ENCODE measurements around the gene KDM4C. TPM values are rescaled to one million over a fixed set of nuclear protein-coding genes. Genes with fewer than 3 reads are reported as not detected.

Gene KDM4C
- total and polyA plus RNA-seq, 2 of the 8 experiments (the other 6 are each of a cell fraction or from before 2014, with no cell fraction given) = 13.0 to 26.1 TPM

GRCh38 chr9:6758498-6759184, 868 bp downstream of the KDM4C start:
- Histone ChIP-seq H3K4ac (replicated peaks; ENCODE audit: insufficient read length, low read depth, low read length) (no peak overlapping the region), H3K56ac (replicated peaks; ENCODE audit: insufficient read length, low read depth, low read length) (peak overlapping the region; percentile 21), H4K8ac (ENCODE audit: extremely low read depth, insufficient read depth, low read length) (no peak overlapping the region), H3K18ac (ENCODE audit: extremely low read depth, low read length) (peak overlapping the region; percentile 90; the same call in 1 of the 2 replicates), H3K23ac (ENCODE audit: insufficient read length) (no peak overlapping the region), H3K4me2 (ENCODE audit: insufficient read depth in 1 of 2, low read depth in 2 of 2, low read length in 2 of 2) (peak overlapping the region; percentile 94 to 99), H4K91ac (replicated peaks; ENCODE audit: insufficient read length, low read length) (peak overlapping the region; percentile 80), H3K14ac (ENCODE audit: insufficient read length) (no peak overlapping the region), H3K4me1 (replicated peaks in 1 of 4; ENCODE audit: control insufficient read depth in 3 of 4, insufficient read depth in 4 of 4, low read length in 3 of 4) (peaks cover 2 to 6% (median 4%) of the 10 kb centered on the region in 4 experiments; a peak in 5 of 7 replicates), H3K27me3 (replicated peaks in 1 of 4; ENCODE audit: control insufficient read depth in 3 of 4, extremely low read depth in 1 of 4, insufficient read depth in 3 of 4, low read length in 3 of 4) (no peaks in the 10 kb centered on the region), H3K9ac (replicated peaks in 1 of 4; ENCODE audit: extremely low read depth in 1 of 4, low read depth in 3 of 4, low read length in 3 of 4) (peak overlapping the region in 2 of 4 experiments; percentile 8 to 42; a peak in 2 of 7 replicates), H2BK20ac (ENCODE audit: low read length) (no peak overlapping the region), H3K9me3 (ENCODE audit: insufficient read depth in 2 of 2, low read depth in 1 of 2, low read length in 1 of 2) (no peaks in the 10 kb centered on the region), H4K5ac (ENCODE audit: insufficient read length, low read depth, low read length) (peak overlapping the region; percentile 44), H2BK5ac (ENCODE audit: low read depth, low read length) (peak overlapping the region; percentile 52; the same call in 1 of the 2 replicates), H3K36me3 (ENCODE audit: control insufficient read depth in 2 of 4, insufficient read depth in 4 of 4, low read length in 3 of 4) (no peaks in the 10 kb centered on the region), H2AFZ (ENCODE audit: low read length) (no peak overlapping the region), H4K20me1 (replicated peaks in 1 of 2; ENCODE audit: control insufficient read depth in 1 of 2, insufficient read depth in 2 of 2, low read length in 2 of 2) (no peaks in the 10 kb centered on the region), H2AK5ac (ENCODE audit: low read depth, low read length) (no peak overlapping the region), H3K4me3 (ENCODE audit: extremely low read depth in 1 of 4, insufficient read depth in 2 of 4, low read depth in 3 of 4, low read length in 4 of 4) (peak overlapping the region; percentile 71 to 91 (median 82)), H3K27ac (ENCODE audit: low read depth, low read length) (0 out of 2 replicates have a peak overlapping the region, but pooled peaks have one; percentile 11), H3K23me2 (ENCODE audit: low read depth, low read length) (peaks cover 11% of the 10 kb centered on the region), H2BK120ac (replicated peaks; ENCODE audit: low read depth, low read length) (no peak overlapping the region), H3K79me2 (ENCODE audit: control insufficient read depth in 1 of 2, insufficient read depth in 2 of 2, low read length in 2 of 2) (peaks cover 10 to 44% of the 10 kb centered on the region in 2 experiments), H2BK15ac (ENCODE audit: low read length) (no peak overlapping the region), H2BK12ac (ENCODE audit: low read depth, low read length) (no peak overlapping the region; the same call in 1 of the 2 replicates), H3K79me1 (ENCODE audit: low read depth, low read length) (peaks cover 6% of the 10 kb centered on the region)
- DNase-seq (ENCODE audit: low read depth in 1 of 2, low spot score in 2 of 2) = peak in 1 of 2 experiments; percentile 77
- ChIA-PET CTCF (ENCODE audit: partially characterized antibody) (interaction anchor here (0.8 to 1.3 kb wide), 5 partner anchors 9 to 172 kb away, joined by 3 to 4 read pairs (median 3); no protein-coding TSS in a partner anchor), POLR2A (ENCODE audit: partially characterized antibody) (interaction anchor here (0.8 to 2.8 kb wide), 12 partner anchors 13 to 126 kb away, joined by 3 to 18 read pairs (median 6); no protein-coding TSS in a partner anchor)
- no peak for FAIRE-seq
- 1% methylated on average over 38 of the region's 42 CpGs; no CpG with 5 or more reads in 1 of the 2 experiments for WGBS, 2 experiments (ENCODE audit: extremely low coverage in 1 of 2, insufficient coverage in 1 of 2, insufficient read length in 1 of 2, insufficient replicate concordance in 2 of 2, low coverage in 1 of 2, low lambda C conversion rate in 2 of 2, missing lambda C conversion rate in 1 of 2)
- TF ChIP-seq KDM4A (IDR thresholded peaks at IDR 0.05; ENCODE audit: low read depth, low read length, severe bottlenecking) (peak; percentile 27), ASH2L (IDR thresholded peaks at IDR 0.05; ENCODE audit: low read length) (peak; percentile 17), BRCA1 (IDR thresholded peaks at IDR 0.05; ENCODE audit: low read depth, low read length) (no peak), RFX5 (IDR thresholded peaks at IDR 0.05; ENCODE audit: borderline replicate concordance, low read depth, low read length) (no peak), RXRA (IDR thresholded peaks at IDR 0.05; ENCODE audit: insufficient read depth, low read depth, low read length) (no peak), HDAC2 (IDR thresholded peaks at IDR 0.05; ENCODE audit: borderline replicate concordance in 1 of 2, low read depth in 2 of 2, low read length in 2 of 2) (0 out of 4 replicates have a peak, but pooled peaks of 1 of the 2 experiments have one; percentile 5), RNF2 (IDR thresholded peaks at IDR 0.05; ENCODE audit: borderline replicate concordance, low read depth, low read length, missing control alignments, poor library complexity, severe bottlenecking) (peak; percentile 14), ATF3 (IDR thresholded peaks at IDR 0.05; ENCODE audit: insufficient read depth, low read depth, low read length) (no peak), SP1 (IDR thresholded peaks at IDR 0.05; ENCODE audit: low read depth, low read length) (no peak), JUN (IDR thresholded peaks at IDR 0.05; ENCODE audit: low read depth, low read length) (no peak)

Data from H1 (cell line).